Measurements from ENCODE around the gene MDP1. TPM values are rescaled to one million over a fixed set of nuclear protein-coding genes. Genes with fewer than 3 reads are reported as not detected.

The MDP1 gene
- polyA plus RNA-seq, 1 of the 3 experiments (the other 2 are of a cell fraction), result 36.7 TPM

- TF ChIP-seq FOSL2 (IDR thresholded peaks at IDR 0.05; ENCODE audit: borderline replicate concordance, low read depth) (no peak), CHD2 (IDR thresholded peaks at IDR 0.05; ENCODE audit: low read length, partially characterized antibody) (no peak), EP300 (IDR thresholded peaks at IDR 0.05; ENCODE audit: borderline replicate concordance in 1 of 2, low read depth in 1 of 2, low read length in 1 of 2) (no peak), YY1 (IDR thresholded peaks at IDR 0.05; ENCODE audit: low read depth) (no peak), SMC3 (IDR thresholded peaks at IDR 0.05; ENCODE audit: low read depth, low read length) (no peak), MXI1 (IDR thresholded peaks at IDR 0.05; ENCODE audit: low read depth, low read length) (no peak), TEAD4 (IDR thresholded peaks at IDR 0.05; ENCODE audit: borderline replicate concordance, insufficient read depth) (no peak), NFIC (IDR thresholded peaks at IDR 0.05; ENCODE audit: borderline replicate concordance) (no peak)
Observed at GRCh38 chr14:24252289-24253124, 36.6 kb upstream of the MDP1 start (continued).

DNA sequence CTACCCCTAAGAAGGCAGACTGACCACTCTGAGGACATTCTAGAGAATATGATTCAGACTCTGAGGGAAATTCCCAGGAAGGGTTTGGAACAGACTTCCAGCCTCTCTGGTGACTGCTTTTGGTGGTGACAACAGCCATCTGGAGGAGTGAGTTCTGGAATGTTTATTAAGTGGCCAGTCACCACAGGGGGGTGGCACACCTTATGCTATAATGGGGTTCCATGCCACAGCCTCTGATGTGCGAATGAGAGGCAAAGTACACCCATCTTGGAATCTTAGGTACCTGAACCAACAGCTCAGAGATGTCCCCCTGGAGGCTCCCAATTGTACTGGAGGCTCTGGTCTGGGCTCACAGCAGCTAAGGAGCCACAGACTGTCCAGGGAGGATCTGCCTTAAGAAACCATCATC is 36.0 kb upstream of the MDP1 start:
- Histone ChIP-seq H3K79me2 (ENCODE audit: insufficient read depth) (no peaks in the 10 kb centered on the region), H3K4me3 (ENCODE audit: low read depth in 2 of 2, low read length in 1 of 2) (no peak overlapping the region), H3F3A (replicated peaks; ENCODE audit: insufficient read depth) (no peaks in the 10 kb centered on the region), H3K36me3 (replicated peaks in 1 of 2; ENCODE audit: control insufficient read depth in 1 of 2, insufficient read depth in 2 of 2, low read length in 1 of 2) (no peaks in the 10 kb centered on the region), H3K9ac (no peak overlapping the region), H3K9me2 (no peaks in the 10 kb centered on the region), H3K27me3 (ENCODE audit: insufficient read depth) (no peaks in the 10 kb centered on the region), H3K27ac (ENCODE audit: low read depth in 2 of 2, low read length in 1 of 2) (no peak overlapping the region), H3K9me3 (no peaks in the 10 kb centered on the region), H3K4me2 (no peak overlapping the region), H2AFZ (ENCODE audit: low read depth) (no peak overlapping the region), H3K4me1 (ENCODE audit: control insufficient read depth in 1 of 2, insufficient read depth in 2 of 2, low read depth in 1 of 2, low read length in 1 of 2) (no peaks in the 10 kb centered on the region), H4K20me1 (ENCODE audit: insufficient read depth) (no peaks in the 10 kb centered on the region)
- DNase-seq, result no peak
- ChIA-PET POLR2A (interaction anchor here (0.6 kb wide), 1 partner anchor 239 kb away, joined by 3 read pairs; no protein-coding TSS in a partner anchor), CTCF (interaction anchor here (1.5 to 4.5 kb wide), 5 partner anchors 9 to 56 kb away, joined by 4 to 31 read pairs (median 7); partner anchors contain the start of genes CIDEB and TINF2)
- 80% methylated on average over 1 of the region's 1 CpG for WGBS (ENCODE audit: low lambda C conversion rate)
- TF ChIP-seq SMC3 (IDR thresholded peaks at IDR 0.05; ENCODE audit: low read depth, low read length) (no peak), NRF1 (IDR thresholded peaks at IDR 0.05; ENCODE audit: low read depth, low read length) (no peak), FOXM1 (IDR thresholded peaks at IDR 0.05; ENCODE audit: low read depth) (no peak), RAD21 (IDR thresholded peaks at IDR 0.05; ENCODE audit: low read length) (no peak), RXRA (IDR thresholded peaks at IDR 0.05; ENCODE audit: borderline replicate concordance, low read depth) (no peak), RCOR1 (IDR thresholded peaks at IDR 0.05; ENCODE audit: low read length) (no peak), JUND (IDR thresholded peaks at IDR 0.05) (no peak), TEAD4 (IDR thresholded peaks at IDR 0.05; ENCODE audit: borderline replicate concordance, insufficient read depth) (no peak), EP300 (IDR thresholded peaks at IDR 0.05; ENCODE audit: borderline replicate concordance in 1 of 2, low read depth in 1 of 2, low read length in 1 of 2) (no peak)
- TF ChIP-seq, protein P1, sequence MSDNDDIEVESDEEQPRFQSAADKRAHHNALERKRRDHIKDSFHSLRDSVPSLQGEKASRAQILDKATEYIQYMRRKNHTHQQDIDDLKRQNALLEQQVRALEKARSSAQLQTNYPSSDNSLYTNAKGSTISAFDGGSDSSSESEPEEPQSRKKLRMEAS (IDR thresholded peaks at IDR 0.05; ENCODE audit: low read depth), result no peak

GRCh38 chr14:24250354-24250753 is 34.5 kb upstream of the MDP1 start:
- CTCF ChIA-PET, result interaction anchor here (1.3 to 4.5 kb wide), 3 partner anchors 8 to 83 kb away, joined by 5 to 31 read pairs (median 10); partner anchors contain the start of gene TINF2

More at GRCh38 chr14:24250354-24250753, 34.5 kb upstream of the MDP1 start:
- Histone ChIP-seq H3K36me3 (replicated peaks in 1 of 2; ENCODE audit: control insufficient read depth in 1 of 2, insufficient read depth in 2 of 2, low read length in 1 of 2) (no peaks in the 10 kb centered on the region), H3K9me2 (no peaks in the 10 kb centered on the region), H3F3A (replicated peaks; ENCODE audit: insufficient read depth) (no peaks in the 10 kb centered on the region), H4K20me1 (ENCODE audit: insufficient read depth) (no peaks in the 10 kb centered on the region), H2AFZ (ENCODE audit: low read depth) (no peak overlapping the region), H3K79me2 (ENCODE audit: insufficient read depth) (no peaks in the 10 kb centered on the region), H3K9ac (no peak overlapping the region), H3K27ac (ENCODE audit: low read depth in 2 of 2, low read length in 1 of 2) (no peak overlapping the region), H3K4me1 (ENCODE audit: control insufficient read depth in 1 of 2, insufficient read depth in 2 of 2, low read depth in 1 of 2, low read length in 1 of 2) (no peaks in the 10 kb centered on the region), H3K4me2 (no peak overlapping the region), H3K4me3 (ENCODE audit: low read depth in 2 of 2, low read length in 1 of 2) (no peak overlapping the region), H3K27me3 (ENCODE audit: insufficient read depth) (no peaks in the 10 kb centered on the region), H3K9me3 (no peaks in the 10 kb centered on the region)
- POLR2A ChIA-PET, result no interaction called here
- no peak for DNase-seq
- WGBS (ENCODE audit: low lambda C conversion rate), result 73% methylated on average over 4 of the region's 4 CpGs
- TF ChIP-seq RXRA (IDR thresholded peaks at IDR 0.05; ENCODE audit: borderline replicate concordance, low read depth) (no peak), RAD21 (IDR thresholded peaks at IDR 0.05; ENCODE audit: low read length) (no peak), ELF1 (IDR thresholded peaks at IDR 0.05) (no peak), SIN3A (IDR thresholded peaks at IDR 0.05; ENCODE audit: borderline replicate concordance, low read depth, low read length) (no peak), YY1 (IDR thresholded peaks at IDR 0.05; ENCODE audit: low read depth) (no peak), EZH2phosphoT487 (IDR thresholded peaks at IDR 0.05; ENCODE audit: borderline replicate concordance, low read depth) (no peak), MEF2A (IDR thresholded peaks at IDR 0.05; ENCODE audit: borderline replicate concordance, low read depth) (no peak), SMC3 (IDR thresholded peaks at IDR 0.05; ENCODE audit: low read depth, low read length) (no peak)
- TF ChIP-seq, protein P2, sequence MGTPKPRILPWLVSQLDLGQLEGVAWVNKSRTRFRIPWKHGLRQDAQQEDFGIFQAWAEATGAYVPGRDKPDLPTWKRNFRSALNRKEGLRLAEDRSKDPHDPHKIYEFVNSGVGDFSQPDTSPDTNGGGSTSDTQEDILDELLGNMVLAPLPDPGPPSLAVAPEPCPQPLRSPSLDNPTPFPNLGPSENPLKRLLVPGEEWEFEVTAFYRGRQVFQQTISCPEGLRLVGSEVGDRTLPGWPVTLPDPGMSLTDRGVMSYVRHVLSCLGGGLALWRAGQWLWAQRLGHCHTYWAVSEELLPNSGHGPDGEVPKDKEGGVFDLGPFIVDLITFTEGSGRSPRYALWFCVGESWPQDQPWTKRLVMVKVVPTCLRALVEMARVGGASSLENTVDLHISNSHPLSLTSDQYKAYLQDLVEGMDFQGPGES (IDR thresholded peaks at IDR 0.05; ENCODE audit: low read depth, low read length), result no peak
- TF ChIP-seq, protein P3, sequence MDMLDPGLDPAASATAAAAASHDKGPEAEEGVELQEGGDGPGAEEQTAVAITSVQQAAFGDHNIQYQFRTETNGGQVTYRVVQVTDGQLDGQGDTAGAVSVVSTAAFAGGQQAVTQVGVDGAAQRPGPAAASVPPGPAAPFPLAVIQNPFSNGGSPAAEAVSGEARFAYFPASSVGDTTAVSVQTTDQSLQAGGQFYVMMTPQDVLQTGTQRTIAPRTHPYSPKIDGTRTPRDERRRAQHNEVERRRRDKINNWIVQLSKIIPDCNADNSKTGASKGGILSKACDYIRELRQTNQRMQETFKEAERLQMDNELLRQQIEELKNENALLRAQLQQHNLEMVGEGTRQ (IDR thresholded peaks at IDR 0.05; ENCODE audit: borderline replicate concordance, low read depth, low read length), result no peak
- TF ChIP-seq, protein P4, sequence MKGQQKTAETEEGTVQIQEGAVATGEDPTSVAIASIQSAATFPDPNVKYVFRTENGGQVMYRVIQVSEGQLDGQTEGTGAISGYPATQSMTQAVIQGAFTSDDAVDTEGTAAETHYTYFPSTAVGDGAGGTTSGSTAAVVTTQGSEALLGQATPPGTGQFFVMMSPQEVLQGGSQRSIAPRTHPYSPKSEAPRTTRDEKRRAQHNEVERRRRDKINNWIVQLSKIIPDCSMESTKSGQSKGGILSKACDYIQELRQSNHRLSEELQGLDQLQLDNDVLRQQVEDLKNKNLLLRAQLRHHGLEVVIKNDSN (IDR thresholded peaks at IDR 0.05; ENCODE audit: borderline replicate concordance, low read depth), result no peak
- TF ChIP-seq, protein P1 (IDR thresholded peaks at IDR 0.05; ENCODE audit: low read depth), result no peak

All from SK-N-SH (cell line).